Measurements from ENCODE around the gene IL17RB. TPM values are rescaled to one million over a fixed set of nuclear protein-coding genes. Genes with fewer than 3 reads are reported as not detected.

IL17RB gene
- total RNA-seq, 2 experiments from 2014 or later: not detected

- Mint-ChIP-seq H3K36me3 (no peaks in the 10 kb centered on the region), H3K27ac (no peak overlapping the region), H3K4me1 (peaks cover 2% of the 10 kb centered on the region), H3K27me3 (peaks cover 6% of the 10 kb centered on the region), H3K4me3 (no peak overlapping the region), H3K9me3 (no peaks in the 10 kb centered on the region)
- DNase-seq: no peak
Observed at GRCh38 chr3:53819163-53819868, 27.1 kb upstream of the IL17RB start.

GRCh38 chr3:53820084-53820483, 26.3 kb upstream of the IL17RB start:
- Mint-ChIP-seq H3K9me3 (no peaks in the 10 kb centered on the region), H3K4me3 (no peak overlapping the region), H3K27me3 (peaks cover 6% of the 10 kb centered on the region), H3K36me3 (no peaks in the 10 kb centered on the region), H3K4me1 (peaks cover 2% of the 10 kb centered on the region), H3K27ac (no peak overlapping the region)
- no peak for DNase-seq

- H3K4me1 Mint-ChIP-seq: peaks cover 2% of the 10 kb centered on the region
- no peaks in the 10 kb centered on the region for H3K36me3 Mint-ChIP-seq
- no peak overlapping the region for H3K27ac Mint-ChIP-seq
- peaks cover 6% of the 10 kb centered on the region for H3K27me3 Mint-ChIP-seq
- no peak for DNase-seq
- H3K9me3 Mint-ChIP-seq: no peaks in the 10 kb centered on the region
- no peak overlapping the region for H3K4me3 Mint-ChIP-seq
Observed at GRCh38 chr3:53820756-53821580, 25.4 kb upstream of the IL17RB start.

- Mint-ChIP-seq H3K27me3 (peaks cover 6% of the 10 kb centered on the region), H3K9me3 (no peaks in the 10 kb centered on the region), H3K4me3 (no peak overlapping the region), H3K27ac (no peak overlapping the region), H3K4me1 (peaks cover 2% of the 10 kb centered on the region), H3K36me3 (no peaks in the 10 kb centered on the region)
- no peak for DNase-seq
Observed at GRCh38 chr3:53821631-53822121, 24.7 kb upstream of the IL17RB start.

- Mint-ChIP-seq H3K9me3 (no peaks in the 10 kb centered on the region), H3K4me3 (no peak overlapping the region), H3K36me3 (no peaks in the 10 kb centered on the region), H3K27me3 (peaks cover 6% of the 10 kb centered on the region), H3K27ac (no peak overlapping the region), H3K4me1 (peaks cover 2% of the 10 kb centered on the region)
- DNase-seq: no peak
Observed at GRCh38 chr3:53822331-53822741, 24.0 kb upstream of the IL17RB start.

- no peaks in the 10 kb centered on the region for H3K9me3 Mint-ChIP-seq
- no peaks in the 10 kb centered on the region for H3K36me3 Mint-ChIP-seq
- H3K27me3 Mint-ChIP-seq: peaks cover under 1% of the 10 kb centered on the region
- no peak for DNase-seq
- H3K4me1 Mint-ChIP-seq: no peaks in the 10 kb centered on the region
- no peak overlapping the region for H3K27ac Mint-ChIP-seq
- no peak overlapping the region for H3K4me3 Mint-ChIP-seq
Observed at GRCh38 chr3:53823026-53823955, 23.1 kb upstream of the IL17RB start.

- Mint-ChIP-seq H3K9me3 (no peaks in the 10 kb centered on the region), H3K4me1 (no peaks in the 10 kb centered on the region), H3K27me3 (no peaks in the 10 kb centered on the region), H3K4me3 (no peak overlapping the region), H3K36me3 (no peaks in the 10 kb centered on the region), H3K27ac (no peak overlapping the region)
- no peak for DNase-seq
Observed at GRCh38 chr3:53823956-53824657, 22.3 kb upstream of the IL17RB start.

GRCh38 chr3:53824795-53825194, 21.6 kb upstream of the IL17RB start:
- no peaks in the 10 kb centered on the region for H3K9me3 Mint-ChIP-seq
- no peaks in the 10 kb centered on the region for H3K4me1 Mint-ChIP-seq
- H3K36me3 Mint-ChIP-seq: no peaks in the 10 kb centered on the region
- no peak for DNase-seq
- H3K27me3 Mint-ChIP-seq: no peaks in the 10 kb centered on the region
- H3K4me3 Mint-ChIP-seq: no peak overlapping the region
- no peak overlapping the region for H3K27ac Mint-ChIP-seq

- Mint-ChIP-seq H3K4me1 (no peaks in the 10 kb centered on the region), H3K27ac (no peak overlapping the region), H3K9me3 (no peaks in the 10 kb centered on the region), H3K27me3 (no peaks in the 10 kb centered on the region), H3K4me3 (no peak overlapping the region), H3K36me3 (no peaks in the 10 kb centered on the region)
- DNase-seq: no peak
Observed at GRCh38 chr3:53826048-53826447, 20.3 kb upstream of the IL17RB start.

GRCh38 chr3:53828581-53828980, 17.8 kb upstream of the IL17RB start:
- no peaks in the 10 kb centered on the region for H3K27me3 Mint-ChIP-seq
- no peaks in the 10 kb centered on the region for H3K36me3 Mint-ChIP-seq
- H3K4me1 Mint-ChIP-seq: no peaks in the 10 kb centered on the region
- H3K4me3 Mint-ChIP-seq: no peak overlapping the region
- H3K9me3 Mint-ChIP-seq: no peaks in the 10 kb centered on the region
- no peak overlapping the region for H3K27ac Mint-ChIP-seq
- DNase-seq: no peak

- H3K4me1 Mint-ChIP-seq: no peaks in the 10 kb centered on the region
- no peak overlapping the region for H3K4me3 Mint-ChIP-seq
- no peaks in the 10 kb centered on the region for H3K36me3 Mint-ChIP-seq
- no peak for DNase-seq
- H3K27me3 Mint-ChIP-seq: no peaks in the 10 kb centered on the region
- no peaks in the 10 kb centered on the region for H3K9me3 Mint-ChIP-seq
- H3K27ac Mint-ChIP-seq: no peak overlapping the region
Observed at GRCh38 chr3:53829605-53830004, 16.8 kb upstream of the IL17RB start.

- H3K9me3 Mint-ChIP-seq: no peaks in the 10 kb centered on the region
- H3K36me3 Mint-ChIP-seq: no peaks in the 10 kb centered on the region
- H3K4me1 Mint-ChIP-seq: no peaks in the 10 kb centered on the region
- no peak overlapping the region for H3K27ac Mint-ChIP-seq
- DNase-seq: no peak
- no peak overlapping the region for H3K4me3 Mint-ChIP-seq
- H3K27me3 Mint-ChIP-seq: no peaks in the 10 kb centered on the region
Observed at GRCh38 chr3:53830944-53831343, 15.4 kb upstream of the IL17RB start.

- Mint-ChIP-seq H3K9me3 (no peaks in the 10 kb centered on the region), H3K27me3 (no peaks in the 10 kb centered on the region), H3K27ac (no peak overlapping the region), H3K4me1 (peaks cover 1% of the 10 kb centered on the region), H3K4me3 (no peak overlapping the region), H3K36me3 (no peaks in the 10 kb centered on the region)
- no peak for DNase-seq
Observed at GRCh38 chr3:53833053-53833645, 13.2 kb upstream of the IL17RB start.

GRCh38 chr3:53833700-53834099, 12.7 kb upstream of the IL17RB start:
- Mint-ChIP-seq H3K9me3 (no peaks in the 10 kb centered on the region), H3K4me1 (peaks cover 1% of the 10 kb centered on the region), H3K36me3 (no peaks in the 10 kb centered on the region), H3K27me3 (no peaks in the 10 kb centered on the region), H3K27ac (no peak overlapping the region), H3K4me3 (no peak overlapping the region)
- DNase-seq: no peak
